HepG2 (cell line): ENCODE data around the gene SAP30. TPM values are rescaled to one million over a fixed set of nuclear protein-coding genes. Genes with fewer than 3 reads are reported as not detected.

Source experiments
- ERF ChIP-seq: IDR thresholded peaks from 2 replicates; pipeline ENCODE4 v1.6.1; 2018; ENCODE audit warnings: missing biosample characterization, missing genetic modification reagents
- GATAD2A ChIP-seq: IDR thresholded peaks from 2 replicates; pipeline ENCODE4 v1.6.1; 2016
- GMEB1 ChIP-seq: sonication (generic); formaldehyde crosslinking; IDR thresholded peaks from 2 replicates; pipeline ENCODE4 v1.5.1; 2020; ENCODE audit warnings: missing genetic modification reagents, mild to moderate bottlenecking, borderline replicate concordance
- HHEX ChIP-seq: IDR thresholded peaks from 2 replicates; pipeline ENCODE4 v1.6.1; 2016; ENCODE audit warnings: control low read depth
- MXD4 ChIP-seq: IDR thresholded peaks from 2 replicates; pipeline ENCODE4 v1.6.1; 2016; ENCODE audit warnings: mild to moderate bottlenecking, missing biosample characterization, missing genetic modification reagents
- MXI1 ChIP-seq: IDR thresholded peaks from 3 replicates; pipeline ENCODE4 v1.6.1; 2012; ENCODE audit warnings: low read depth, low read length, inconsistent platforms, borderline replicate concordance
- NR1H2 ChIP-seq: sonication (generic); formaldehyde crosslinking; IDR thresholded peaks from 2 replicates; pipeline ENCODE4 v1.8.1; 2022; ENCODE audit warnings: low read depth, missing genetic modification reagents, borderline replicate concordance
- POLR2AphosphoS2 ChIP-seq: IDR thresholded peaks from 2 replicates; pipeline ENCODE4 v1.6.1; 2011; ENCODE audit warnings: low read depth, low read length, improper control_type of control experiment
- SATB2 ChIP-seq: sonication (generic); formaldehyde crosslinking; IDR thresholded peaks from 2 replicates; pipeline ENCODE4 v1.5.0; 2020; ENCODE audit warnings: missing genetic modification reagents
- SNAPC5 ChIP-seq: sonication (generic); formaldehyde crosslinking; IDR thresholded peaks from 2 replicates; pipeline ENCODE4 v1.8.1; 2023; ENCODE audit warnings: mild to moderate bottlenecking, missing genetic modification reagents, borderline replicate concordance
- STAT6 ChIP-seq: sonication (generic); formaldehyde crosslinking; IDR thresholded peaks from 2 replicates; pipeline ENCODE4 v1.4.0; 2020; ENCODE audit warnings: missing genetic modification reagents, mild to moderate bottlenecking, borderline replicate concordance
- TGIF2 ChIP-seq: IDR thresholded peaks from 2 replicates; pipeline ENCODE4 v1.6.1; 2016; ENCODE audit warnings: control low read depth, missing compliant biosample characterization
- THAP9 ChIP-seq: sonication (generic); formaldehyde crosslinking; IDR thresholded peaks from 2 replicates; pipeline ENCODE4; 2020; ENCODE audit warnings: missing genetic modification reagents, mild to moderate bottlenecking, borderline replicate concordance
- ZNF275 ChIP-seq: sonication (generic); formaldehyde crosslinking; IDR thresholded peaks from 2 replicates; pipeline ENCODE4 v1.8.0; 2022; ENCODE audit warnings: missing genetic modification reagents, mild to moderate bottlenecking, inconsistent platforms, borderline replicate concordance
- polyA plus RNA-seq, 8 experiments: library from polyadenylated mRNA; depleted of rRNA in 3 of 8; stranded (reverse) in 7 of 8; unstranded in 1 of 8; fragments of >200 nt; fragmentation: Illumina TruSeq in 4 of 8; extraction: Trizol in 4 of 8; gene quantifications; 2 replicates each; pipeline versions ENCODE4 v1.2.1 to v1.2.3, GENCODE V29; 2011 to 2016; ENCODE audit warnings: low read depth in 4 of 8, missing spikeins in 1 of 8, mixed read lengths in 1 of 8; ENCODE audit not compliant: insufficient read depth in 1 of 8
- total RNA-seq, 5 experiments: library from RNA; depleted of rRNA; stranded (reverse); fragments of >200 nt; fragmentation: Illumina TruSeq; extraction: Trizol; gene quantifications; 2 replicates each; pipeline ENCODE4 v1.2.3, GENCODE V29; 2016; ENCODE audit warnings: low read depth in 1 of 5

The SAP30 gene
- total and polyA plus RNA-seq, 2 of the 13 experiments (the other 11 are each of a cell fraction or from before 2014, with no cell fraction given) = 14.2 to 25.1 TPM

GRCh38 chr4:173370477-173371291 is at the start of gene SAP30 (continued):
- TF ChIP-seq STAT6 (CRISPR knock-in tag) (no peak), ERF (CRISPR knock-in tag) (peak; percentile 58; the same call in 1 of the 2 replicates), ZNF275 (CRISPR knock-in tag) (no peak), MXD4 (peak; percentile 82), SATB2 (CRISPR knock-in tag) (no peak), NR1H2 (no peak), GATAD2A (CRISPR knock-in tag) (peak; percentile 20; the same call in 1 of the 2 replicates), TGIF2 (CRISPR knock-in tag) (peak; percentile 88; the same call in 1 of the 2 replicates), GMEB1 (CRISPR knock-in tag) (peak; percentile 66), MXI1 (peak; percentile 95; the same call in 2 of the 3 replicates), SNAPC5 (CRISPR knock-in tag) (no peak), HHEX (CRISPR knock-in tag) (no peak), POLR2AphosphoS2 (no peak), THAP9 (CRISPR knock-in tag) (no peak)
